PC-3 (cell line): ENCODE results near the gene PCDH9. TPM values are rescaled to one million over a fixed set of nuclear protein-coding genes. Genes with fewer than 3 reads are reported as not detected.

ENCODE experiments used
- ATAC-seq: fragments of 200-7000 bp; cut with Tn5 transposase; 2 replicates; pipeline ENCODE4 v1.9.1; 2020; ENCODE audit warnings: mild to moderate bottlenecking, moderate library complexity
- BruUV-seq: library from RNA; stranded (reverse); fragments of 400-500 nt; replicated peaks from 2 replicates; lab custom pipeline; 2021; lab: Mats Ljungman, UMichigan
- CTCF ChIA-PET: fragments of 300-600 bp; sonication (Branson Sonifier 250); formaldehyde crosslinking; loops from one replicate; lab custom pipeline; 2022; ENCODE audit warnings: antibody characterized with exemption; lab: Charles Lee
- POLR2A ChIA-PET: fragments of 300-600 bp; sonication (Branson Sonifier 250); formaldehyde crosslinking; loops from one replicate; lab custom pipeline; 2022; ENCODE audit warnings: antibody characterized with exemption; ENCODE audit not compliant: unreplicated experiment; lab: Charles Lee
- DNase-seq: peaks from one replicate; pipeline ENCODE4 v3.0.0-alpha.2; 2015
- H2AFZ ChIP-seq: fragments of 300-600 bp; sonication (generic); 2 replicates; pipeline ENCODE4 v1.6.0; 2016; ENCODE audit warnings: antibody characterized with exemption, low read length
- H3F3A ChIP-seq: fragments of 300-600 bp; sonication (generic); one replicate; pipeline ENCODE4 v1.6.0; 2017; ENCODE audit warnings: antibody characterized with exemption, low read length, control low read depth, mild to moderate bottlenecking; ENCODE audit not compliant: unreplicated experiment
- H3K27ac ChIP-seq: fragments of 300-600 bp; sonication (generic); 2 replicates; pipeline ENCODE4 v1.5.1; 2016; ENCODE audit warnings: mild to moderate bottlenecking, low read length
- H3K27me3 ChIP-seq: fragments of 300-600 bp; sonication (generic); 2 replicates; pipeline ENCODE4 v1.6.1; 2016; ENCODE audit warnings: low read length, mixed read lengths
- H3K36me3 ChIP-seq: fragments of 300-600 bp; sonication (generic); 2 replicates; pipeline ENCODE4 v1.6.1; 2016; ENCODE audit warnings: low read depth, mixed run types, low read length, mixed read lengths
- H3K4me1 ChIP-seq: fragments of 300-600 bp; sonication (generic); 2 replicates; pipeline ENCODE4 v1.5.1; 2016; ENCODE audit warnings: low read length; ENCODE audit not compliant: insufficient read depth
- H3K4me2 ChIP-seq: fragments of 300-600 bp; sonication (generic); 2 replicates; pipeline ENCODE4 v1.6.0; 2016; ENCODE audit warnings: low read length
- H3K4me3 ChIP-seq: fragments of 300-600 bp; sonication (generic); 2 replicates; pipeline ENCODE4 v1.5.1; 2016; ENCODE audit warnings: mild to moderate bottlenecking, low read length, mixed read lengths
- H3K79me2 ChIP-seq: fragments of 300-600 bp; sonication (generic); 2 replicates; pipeline ENCODE4 v1.6.1; 2017; ENCODE audit warnings: low read length, mixed read lengths
- H3K9ac ChIP-seq: fragments of 300-600 bp; sonication (generic); 2 replicates; pipeline ENCODE4 v1.6.0; 2016; ENCODE audit warnings: mild to moderate bottlenecking, low read length
- H3K9me2 ChIP-seq: fragments of 300-600 bp; sonication (generic); replicated peaks from 2 replicates; pipeline ENCODE4 v1.6.1; 2016; ENCODE audit warnings: mixed run types, low read length, mixed read lengths
- H3K9me3 ChIP-seq: fragments of 300-600 bp; sonication (generic); 2 replicates; pipeline ENCODE4 v1.6.1; 2016; ENCODE audit warnings: low read length, mixed read lengths
- H4K20me1 ChIP-seq: fragments of 300-600 bp; sonication (generic); 2 replicates; pipeline ENCODE4 v1.6.1; 2016; ENCODE audit warnings: low read length, mixed read lengths
- CTCF ChIP-seq: fragments of 300-600 bp; sonication (generic); conservative IDR thresholded peaks from 2 replicates; pipeline ENCODE4 v1.5.1; 2017; ENCODE audit warnings: antibody characterized with exemption, low read depth, mild to moderate bottlenecking, low read length
- EZH2 ChIP-seq: fragments of 300-600 bp; sonication (generic); IDR thresholded peaks from one replicate; pipeline ENCODE4 v1.6.1; 2017; ENCODE audit warnings: antibody characterized with exemption, mild to moderate bottlenecking, low read length; ENCODE audit not compliant: unreplicated experiment
- EZH2phosphoT487 ChIP-seq: fragments of 300-600 bp; sonication (generic); IDR thresholded peaks from 2 replicates; pipeline ENCODE4 v1.6.1; 2018; ENCODE audit warnings: mild to moderate bottlenecking, antibody characterized with exemption, low read length, borderline replicate concordance
- intact Hi-C: fragments of 100-400 bp; cut with micrococcal nuclease; formaldehyde crosslinking; loops from 2 replicates; pipeline ENCODE4 v1.9.0; 2023
- total RNA-seq: library from RNA; depleted of rRNA; stranded (reverse); fragments of >200 nt; gene quantifications from 2 replicates; pipeline ENCODE4 v1.2.3, GENCODE V29; 2014

PCDH9 gene
- total RNA-seq, 1 experiment from 2014 or later: 0.98 TPM

DNA sequence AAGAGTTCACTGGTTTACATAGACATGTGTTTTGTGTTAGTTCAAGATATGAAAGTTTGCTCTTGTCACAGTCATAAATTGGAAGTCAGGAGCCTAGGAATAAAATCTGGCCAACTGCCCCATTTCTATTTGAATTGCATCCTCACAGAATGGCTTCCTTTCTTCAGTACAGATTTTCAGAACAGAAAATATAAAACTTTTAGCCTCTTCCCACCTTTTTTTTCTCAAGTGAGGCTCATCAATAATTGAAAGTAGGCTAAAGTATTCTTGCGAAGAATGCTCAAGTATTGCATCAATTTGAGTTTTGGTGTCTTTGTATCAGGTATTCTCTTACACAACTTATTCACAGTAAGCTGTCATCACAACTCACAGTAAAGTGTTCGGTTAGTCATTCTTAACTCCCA, 802.7 kb downstream of the PCDH9 start:
- no peak overlapping the region for H3K9ac ChIP-seq
- CTCF ChIA-PET: no interaction called here
- H3K9me3 ChIP-seq: no peaks in the 10 kb centered on the region
- TF ChIP-seq EZH2phosphoT487 (no peak), CTCF (no peak), EZH2 (no peak)
- no peaks in the 10 kb centered on the region for H3K79me2 ChIP-seq
- intact Hi-C loops: no loop called here
- BruUV-seq: no TSS peak
- no peaks in the 10 kb centered on the region for H3K9me2 ChIP-seq
- POLR2A ChIA-PET: no interaction called here
- H2AFZ ChIP-seq: no peak overlapping the region
- H4K20me1 ChIP-seq: no peaks in the 10 kb centered on the region
- no peak overlapping the region for H3K27ac ChIP-seq
- H3F3A ChIP-seq: no peaks in the 10 kb centered on the region
- H3K4me2 ChIP-seq: no peak overlapping the region
- H3K4me3 ChIP-seq: no peak overlapping the region
- no peaks in the 10 kb centered on the region for H3K27me3 ChIP-seq
- ATAC-seq (no peak), DNase-seq (no peak)
- 0 out of 2 replicates have a peak, but pooled peaks cover 5% of the 10 kb centered on the region for H3K4me1 ChIP-seq
- H3K36me3 ChIP-seq: no peaks in the 10 kb centered on the region

DNA sequence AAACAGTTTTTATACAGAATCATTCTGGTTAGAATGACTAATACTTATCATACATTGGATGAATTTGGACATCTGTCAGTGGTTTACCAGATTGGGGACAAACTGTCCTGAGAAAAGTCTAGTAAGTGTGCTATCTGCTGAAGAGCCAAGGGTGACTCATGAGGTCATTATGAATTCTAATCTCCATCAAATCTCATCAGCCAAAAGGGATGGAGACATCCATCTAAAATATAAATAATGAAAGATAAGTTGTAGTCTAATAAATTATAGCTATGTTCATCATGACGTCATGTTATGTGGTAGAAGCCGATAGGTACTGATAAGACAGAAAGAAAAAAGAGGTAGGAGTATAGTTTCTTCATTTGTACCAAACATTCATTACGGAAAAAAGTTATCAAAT, 804.4 kb downstream of the PCDH9 start:
- Histone ChIP-seq H3K79me2 (no peaks in the 10 kb centered on the region), H3K9me3 (no peaks in the 10 kb centered on the region), H4K20me1 (no peaks in the 10 kb centered on the region), H3K4me2 (no peak overlapping the region), H2AFZ (no peak overlapping the region), H3K4me3 (no peak overlapping the region), H3K9me2 (no peaks in the 10 kb centered on the region), H3K4me1 (0 out of 2 replicates have a peak, but pooled peaks cover 5% of the 10 kb centered on the region), H3K9ac (no peak overlapping the region), H3K27me3 (no peaks in the 10 kb centered on the region), H3F3A (no peaks in the 10 kb centered on the region), H3K36me3 (no peaks in the 10 kb centered on the region), H3K27ac (no peak overlapping the region)
- no peak for TF ChIP-seq CTCF
- no peak for TF ChIP-seq EZH2
- TF ChIP-seq EZH2phosphoT487: no peak
- no TSS peak for BruUV-seq
- ChIA-PET CTCF (no interaction called here), POLR2A (no interaction called here)
- no peak for ATAC-seq
- no peak for DNase-seq
- intact Hi-C loops: no loop called here

GRCh38 chr13:66424422-66424821, 805.7 kb downstream of the PCDH9 start:
- Histone ChIP-seq H3K4me3 (no peak overlapping the region), H3K27me3 (no peaks in the 10 kb centered on the region), H3K9me3 (no peaks in the 10 kb centered on the region), H3K9me2 (no peaks in the 10 kb centered on the region), H3K4me1 (0 out of 2 replicates have a peak, but pooled peaks cover 5% of the 10 kb centered on the region), H3K36me3 (no peaks in the 10 kb centered on the region), H3K9ac (no peak overlapping the region), H3K27ac (no peak overlapping the region), H3K79me2 (no peaks in the 10 kb centered on the region), H2AFZ (no peak overlapping the region), H4K20me1 (no peaks in the 10 kb centered on the region), H3F3A (no peaks in the 10 kb centered on the region), H3K4me2 (no peak overlapping the region)
- intact Hi-C loops: no loop called here
- DNase-seq (peak; percentile 22), ATAC-seq (peak; percentile 70)
- ChIA-PET CTCF (no interaction called here), POLR2A (no interaction called here)
- TF ChIP-seq CTCF (no peak), EZH2phosphoT487 (no peak), EZH2 (no peak)
- no TSS peak for BruUV-seq
